IPS-18a (cell line): ENCODE measurements around the gene FBXO34.
"Not testable (repeated sequence)": the region's sequence is repeated elsewhere in the genome, so short reads cannot be mapped to it uniquely, and the experiment has no call there.

ENCODE experiments used
- H3K27ac ChIP-seq: one replicate; pipeline ENCODE4 v1.5.1; 2013; ENCODE audit warnings: low read length
- H3K27me3 ChIP-seq: one replicate; pipeline ENCODE4 v1.6.1; 2013; ENCODE audit warnings: mild to moderate bottlenecking, low read length; ENCODE audit not compliant: control insufficient read depth, insufficient read depth
- H3K36me3 ChIP-seq: one replicate; pipeline ENCODE4 v1.6.1; 2013; ENCODE audit warnings: low read depth, low read length; ENCODE audit not compliant: control insufficient read depth
- H3K4me1 ChIP-seq: one replicate; pipeline ENCODE4 v1.6.1; 2013; ENCODE audit warnings: low read depth, low read length; ENCODE audit not compliant: control insufficient read depth
- H3K4me3 ChIP-seq: one replicate; pipeline ENCODE4 v1.5.1; 2013; ENCODE audit warnings: low read length
- H3K9ac ChIP-seq: one replicate; pipeline ENCODE4 v1.6.1; 2013; ENCODE audit warnings: mild to moderate bottlenecking, low read length, moderate library complexity
- H3K9me3 ChIP-seq: one replicate; pipeline ENCODE4 v1.6.1; 2013; ENCODE audit warnings: low read depth, low read length; ENCODE audit not compliant: control insufficient read depth

The FBXO34 gene

DNA sequence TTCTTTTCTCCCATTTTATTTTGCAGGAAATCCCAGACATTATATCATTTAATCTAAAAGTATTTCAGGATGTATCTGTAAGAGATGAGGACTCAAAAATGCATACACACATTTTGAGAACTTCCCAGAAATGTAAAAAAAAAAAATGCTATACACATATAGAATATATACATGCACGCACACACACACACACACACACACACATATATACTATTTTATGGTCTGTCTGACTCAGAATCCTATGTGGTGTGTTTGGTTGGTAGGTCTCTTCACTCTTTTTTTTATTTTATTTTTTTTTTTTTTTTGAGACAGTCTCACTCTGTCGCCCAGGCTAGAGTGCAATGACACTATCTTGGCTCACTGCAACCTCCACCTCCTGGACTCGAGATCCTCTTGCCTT, 65.5 kb downstream of the FBXO34 start:
- Histone ChIP-seq H3K4me3 (no peak overlapping the region), H3K4me1 (peaks cover 8% of the 10 kb centered on the region), H3K27me3 (no peaks in the 10 kb centered on the region), H3K9ac (no peak overlapping the region), H3K36me3 (no peaks in the 10 kb centered on the region), H3K9me3 (no peaks in the 10 kb centered on the region), H3K27ac (no peak overlapping the region)

DNA sequence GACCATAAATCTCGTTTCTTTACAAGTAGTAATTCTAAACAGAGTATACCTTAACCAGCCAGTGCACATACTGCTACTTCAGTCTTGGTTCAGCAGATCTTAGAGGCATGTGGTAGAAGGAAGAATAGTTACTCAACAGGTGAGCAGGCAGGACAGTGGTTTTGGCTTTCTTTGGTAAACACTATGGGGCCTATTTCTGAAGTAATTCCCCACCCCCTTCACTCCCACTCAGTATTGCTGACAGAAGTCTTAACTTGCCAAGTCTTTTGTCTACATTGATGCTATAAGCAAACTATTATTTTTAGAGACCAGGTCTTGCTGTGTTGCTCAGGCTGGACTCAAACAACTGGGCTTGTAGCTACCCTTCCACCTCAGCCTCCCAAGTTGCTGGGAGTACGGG, 68.5 kb downstream of the FBXO34 start:
- no peaks in the 10 kb centered on the region for H3K36me3 ChIP-seq
- H3K9ac ChIP-seq = no peak overlapping the region
- H3K4me3 ChIP-seq = no peak overlapping the region
- H3K9me3 ChIP-seq = no peaks in the 10 kb centered on the region
- no peaks in the 10 kb centered on the region for H3K27me3 ChIP-seq
- H3K27ac ChIP-seq = no peak overlapping the region
- H3K4me1 ChIP-seq = peaks cover 8% of the 10 kb centered on the region

DNA sequence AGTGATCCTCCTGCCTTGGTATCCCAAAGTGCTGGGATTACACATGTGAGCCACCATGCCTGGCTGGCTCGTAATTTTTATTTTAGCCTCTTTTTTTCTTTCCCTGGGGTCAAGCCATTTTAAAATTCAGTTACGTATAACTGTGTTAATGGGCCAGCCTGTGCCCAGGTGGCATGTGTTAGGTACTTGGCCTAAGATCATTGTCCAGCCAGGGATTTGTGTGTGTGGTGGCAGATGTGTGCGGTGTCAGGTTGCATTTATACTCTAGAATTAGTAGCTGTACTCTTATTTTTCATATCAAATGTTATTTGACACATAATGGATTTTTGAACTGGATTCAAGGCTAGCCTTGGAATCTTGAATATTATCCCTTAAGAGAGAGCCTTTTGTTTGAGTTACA, 69.3 kb downstream of the FBXO34 start:
- Histone ChIP-seq H3K9me3 (no peaks in the 10 kb centered on the region), H3K27me3 (no peaks in the 10 kb centered on the region), H3K9ac (no peak overlapping the region), H3K27ac (no peak overlapping the region), H3K4me3 (no peak overlapping the region), H3K36me3 (no peaks in the 10 kb centered on the region), H3K4me1 (peaks cover 8% of the 10 kb centered on the region)

DNA sequence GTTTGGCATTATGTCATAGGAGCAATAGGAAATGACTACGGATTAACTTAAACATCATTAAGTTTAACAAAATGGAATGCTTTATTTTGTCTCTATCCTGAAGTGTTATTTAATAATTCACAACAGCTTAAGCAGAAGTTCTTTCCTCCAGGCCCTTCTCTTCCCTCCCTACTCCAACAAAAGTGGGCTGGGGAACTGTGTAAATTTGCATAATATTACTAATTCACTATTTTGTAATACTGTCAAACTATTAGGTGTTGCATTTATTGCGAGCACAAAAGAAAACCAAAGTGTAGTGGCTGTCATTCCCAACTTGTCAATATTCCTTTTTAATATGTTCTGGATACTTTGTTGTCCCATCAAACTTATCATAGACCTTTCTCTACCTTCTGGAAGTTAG, 70.6 kb downstream of the FBXO34 start:
- no peak overlapping the region for H3K9ac ChIP-seq
- no peaks in the 10 kb centered on the region for H3K9me3 ChIP-seq
- no peaks in the 10 kb centered on the region for H3K27me3 ChIP-seq
- H3K4me3 ChIP-seq = no peak overlapping the region
- H3K27ac ChIP-seq = no peak overlapping the region
- peaks cover 8% of the 10 kb centered on the region for H3K4me1 ChIP-seq
- no peaks in the 10 kb centered on the region for H3K36me3 ChIP-seq

DNA sequence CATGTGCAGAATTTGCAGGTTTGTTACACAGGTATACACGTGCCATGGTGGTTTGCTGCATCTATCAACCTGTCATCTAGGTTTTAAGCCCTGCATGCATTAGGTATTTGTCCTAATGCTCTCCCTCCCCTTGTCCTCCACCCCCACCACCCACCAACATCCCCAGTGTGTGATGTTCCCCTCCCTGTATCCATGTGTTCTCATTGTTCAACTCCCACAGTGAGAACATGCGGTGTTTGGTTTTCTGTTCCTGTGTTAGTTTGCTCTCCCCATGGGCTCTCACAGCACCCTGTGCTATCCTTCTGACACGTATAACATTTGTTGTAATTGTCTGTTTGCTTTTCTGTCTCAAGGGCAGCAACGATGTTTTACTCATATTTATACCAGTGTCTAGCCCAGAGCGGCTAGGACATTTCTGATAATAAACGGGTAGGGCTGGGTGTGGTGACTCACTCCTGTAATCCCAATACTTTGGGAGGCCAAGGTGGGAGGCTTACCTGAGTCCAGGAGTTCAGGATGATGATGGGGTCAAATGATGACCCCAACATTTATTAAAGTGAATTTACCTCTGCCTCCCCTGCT, 73.5 kb downstream of the FBXO34 start:
- H3K27ac ChIP-seq, H3K9me3 ChIP-seq, H3K36me3 ChIP-seq, H3K4me1 ChIP-seq, H3K27me3 ChIP-seq, H3K9ac ChIP-seq, H3K4me3 ChIP-seq: not testable (repeated sequence)

DNA sequence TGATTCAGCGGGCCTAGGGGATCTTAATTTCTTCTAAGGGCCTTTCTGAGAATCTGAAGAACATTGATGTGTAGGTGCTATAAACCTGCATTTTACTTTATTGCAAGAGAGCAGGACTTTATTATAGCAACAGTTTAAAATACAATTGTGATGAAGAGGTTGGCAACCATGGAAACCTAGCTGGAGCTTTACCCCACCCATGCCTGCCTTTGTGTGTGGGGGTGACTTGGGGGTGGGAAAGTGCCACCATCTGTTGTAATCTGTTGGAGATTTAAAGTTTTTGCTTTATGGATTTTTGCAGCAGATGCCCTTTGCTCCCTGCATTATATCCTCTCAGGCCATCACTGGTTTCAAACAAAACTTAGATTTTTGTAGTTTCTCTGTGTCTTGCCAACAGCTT, 75.8 kb downstream of the FBXO34 start:
- H3K27me3 ChIP-seq = no peaks in the 10 kb centered on the region
- no peak overlapping the region for H3K4me3 ChIP-seq
- no peaks in the 10 kb centered on the region for H3K4me1 ChIP-seq
- no peaks in the 10 kb centered on the region for H3K9me3 ChIP-seq
- H3K36me3 ChIP-seq = peaks cover 14% of the 10 kb centered on the region
- no peak overlapping the region for H3K9ac ChIP-seq
- H3K27ac ChIP-seq = no peak overlapping the region

DNA sequence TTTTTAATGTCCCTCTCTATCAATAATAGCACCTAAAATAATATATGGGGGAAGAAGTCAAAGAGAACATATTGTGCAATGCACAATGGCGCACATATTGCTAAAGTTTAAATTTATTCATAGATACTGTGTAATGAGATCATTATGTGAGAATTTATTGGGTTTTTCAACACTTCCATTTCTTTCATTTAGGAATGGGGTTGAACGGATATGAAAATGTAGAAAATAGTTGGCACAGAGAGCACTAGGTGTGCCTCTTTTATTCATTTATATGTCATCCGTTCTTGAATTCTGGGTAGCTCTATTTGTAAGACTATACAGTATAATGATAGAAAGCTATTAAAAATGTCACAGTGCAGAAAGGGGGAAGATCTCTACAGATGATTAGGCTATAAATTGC, 76.5 kb downstream of the FBXO34 start:
- H3K4me1 ChIP-seq = no peaks in the 10 kb centered on the region
- H3K27me3 ChIP-seq = no peaks in the 10 kb centered on the region
- no peak overlapping the region for H3K4me3 ChIP-seq
- H3K36me3 ChIP-seq = peaks cover 17% of the 10 kb centered on the region
- no peak overlapping the region for H3K9ac ChIP-seq
- no peaks in the 10 kb centered on the region for H3K9me3 ChIP-seq
- H3K27ac ChIP-seq = no peak overlapping the region

DNA sequence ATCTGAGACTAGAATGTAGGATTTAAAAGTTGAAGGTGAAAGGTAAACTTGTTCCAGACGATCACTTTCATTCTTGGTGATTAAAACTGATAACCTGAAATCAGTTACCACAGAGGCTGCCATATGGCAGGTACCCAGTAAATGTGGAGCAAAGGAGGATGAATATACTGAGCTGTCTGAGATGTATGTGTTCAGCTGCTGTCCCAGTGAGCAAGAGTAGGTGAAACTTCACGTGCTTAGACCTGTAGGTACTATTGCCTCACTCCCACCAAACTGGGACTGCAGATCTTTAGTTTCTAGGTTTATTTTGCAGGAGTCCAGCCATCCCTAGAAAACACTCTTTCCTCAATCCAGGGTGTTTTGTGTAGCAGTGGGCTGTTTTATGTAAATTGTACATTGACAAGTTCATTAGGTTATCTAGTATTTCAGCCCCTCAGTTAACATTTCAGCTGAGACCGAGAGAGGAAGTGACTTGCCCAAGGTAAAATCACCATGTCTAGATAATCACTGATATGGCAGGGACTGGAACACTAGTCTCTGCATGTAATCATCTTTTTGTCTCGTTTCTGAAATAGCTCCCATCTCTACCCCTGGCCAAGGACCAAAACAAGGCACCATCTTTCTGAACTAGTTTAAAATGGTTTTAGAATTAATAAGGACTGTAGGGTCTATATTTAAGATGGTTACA, 77.7 kb downstream of the FBXO34 start:
- no peaks in the 10 kb centered on the region for H3K4me1 ChIP-seq
- H3K27me3 ChIP-seq = no peaks in the 10 kb centered on the region
- no peaks in the 10 kb centered on the region for H3K9me3 ChIP-seq
- peaks cover 17% of the 10 kb centered on the region for H3K36me3 ChIP-seq
- H3K9ac ChIP-seq = no peak overlapping the region
- H3K27ac ChIP-seq = no peak overlapping the region
- H3K4me3 ChIP-seq = no peak overlapping the region

DNA sequence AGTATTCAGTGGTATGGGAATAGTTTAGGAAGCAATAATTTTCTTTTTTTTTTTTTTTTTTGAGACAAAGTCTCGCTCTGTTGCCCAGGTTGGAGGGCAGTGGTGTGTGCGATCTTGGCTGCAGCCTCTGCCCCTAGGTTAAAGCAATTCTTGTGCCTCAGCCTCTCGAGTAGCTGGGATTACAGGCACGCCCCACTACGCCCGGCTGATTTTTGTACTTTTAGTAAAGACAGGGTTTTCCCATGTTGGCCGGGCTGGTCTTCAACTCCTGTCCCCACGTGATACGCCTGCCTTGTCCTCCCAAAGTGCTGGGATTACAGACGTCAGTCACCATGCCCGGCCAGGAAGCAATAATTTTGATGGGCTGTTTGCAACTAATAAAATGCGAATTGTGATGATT, 78.3 kb downstream of the FBXO34 start:
- Histone ChIP-seq H3K27ac (no peak overlapping the region), H3K27me3 (no peaks in the 10 kb centered on the region), H3K4me1 (no peaks in the 10 kb centered on the region), H3K9me3 (no peaks in the 10 kb centered on the region), H3K9ac (no peak overlapping the region), H3K36me3 (peaks cover 17% of the 10 kb centered on the region), H3K4me3 (no peak overlapping the region)

DNA sequence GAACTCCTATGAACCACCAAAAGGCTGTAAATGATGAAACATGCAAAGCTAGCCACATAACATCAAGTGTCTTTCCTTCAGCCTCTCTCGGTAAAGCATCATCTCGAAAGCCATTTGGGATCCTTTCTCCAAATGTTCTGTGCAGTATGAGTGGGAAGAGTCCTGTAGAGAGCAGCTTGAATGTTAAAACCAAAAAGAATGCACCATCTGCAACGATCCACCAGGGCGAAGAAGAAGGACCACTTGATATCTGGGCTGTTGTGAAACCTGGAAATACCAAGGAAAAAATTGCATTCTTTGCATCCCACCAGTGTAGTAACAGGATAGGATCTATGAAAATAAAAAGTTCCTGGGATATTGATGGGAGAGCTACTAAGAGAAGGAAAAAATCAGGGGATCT, 79.2 kb downstream of the FBXO34 start:
- no peaks in the 10 kb centered on the region for H3K9me3 ChIP-seq
- H3K4me3 ChIP-seq = no peak overlapping the region
- H3K27me3 ChIP-seq = no peaks in the 10 kb centered on the region
- H3K27ac ChIP-seq = no peak overlapping the region
- no peaks in the 10 kb centered on the region for H3K4me1 ChIP-seq
- peaks cover 20% of the 10 kb centered on the region for H3K36me3 ChIP-seq
- H3K9ac ChIP-seq = no peak overlapping the region

DNA sequence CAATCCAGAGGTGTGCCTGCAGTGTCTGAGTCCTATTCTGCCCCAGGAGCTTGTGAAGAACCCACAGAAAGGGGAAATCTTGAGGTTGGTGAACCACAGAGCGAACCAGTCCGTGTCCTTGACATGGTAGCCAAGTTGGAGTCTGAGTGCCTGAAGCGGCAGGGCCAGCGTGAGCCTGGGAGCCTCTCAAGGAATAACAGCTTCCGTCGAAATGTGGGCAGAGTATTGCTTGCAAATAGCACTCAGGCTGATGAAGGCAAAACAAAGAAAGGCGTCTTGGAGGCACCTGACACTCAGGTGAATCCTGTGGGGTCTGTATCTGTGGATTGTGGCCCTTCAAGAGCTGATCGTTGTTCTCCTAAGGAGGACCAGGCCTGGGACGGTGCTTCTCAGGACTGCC, 79.9 kb downstream of the FBXO34 start:
- Histone ChIP-seq H3K9me3 (no peaks in the 10 kb centered on the region), H3K27me3 (no peaks in the 10 kb centered on the region), H3K4me3 (no peak overlapping the region), H3K36me3 (peaks cover 20% of the 10 kb centered on the region), H3K27ac (no peak overlapping the region), H3K4me1 (no peaks in the 10 kb centered on the region), H3K9ac (no peak overlapping the region)

DNA sequence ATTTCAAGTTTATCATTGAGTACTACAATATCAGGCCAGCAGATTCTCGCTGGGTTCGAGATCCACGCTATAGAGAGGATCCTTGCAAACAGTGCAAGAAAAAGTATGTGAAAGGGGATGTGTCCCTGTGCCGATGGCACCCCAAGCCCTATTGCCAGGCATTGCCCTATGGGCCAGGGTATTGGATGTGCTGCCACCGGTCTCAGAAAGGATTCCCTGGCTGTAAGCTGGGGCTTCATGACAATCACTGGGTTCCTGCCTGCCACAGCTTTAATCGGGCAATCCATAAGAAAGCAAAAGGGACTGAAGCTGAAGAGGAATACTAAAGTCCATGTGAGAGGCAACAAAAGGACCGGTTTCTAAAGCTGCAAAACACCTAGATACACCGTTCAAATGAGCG, 81.0 kb downstream of the FBXO34 start:
- no peak overlapping the region for H3K9ac ChIP-seq
- no peaks in the 10 kb centered on the region for H3K9me3 ChIP-seq
- H3K27ac ChIP-seq = no peak overlapping the region
- H3K4me1 ChIP-seq = no peaks in the 10 kb centered on the region
- no peaks in the 10 kb centered on the region for H3K27me3 ChIP-seq
- no peak overlapping the region for H3K4me3 ChIP-seq
- H3K36me3 ChIP-seq = peaks cover 20% of the 10 kb centered on the region
